Activated naive CD8-positive, alpha-beta T cell treated with anti-CD3 and anti-CD28 coated beads, Interleukin-2, amount 50 U/mL, for 16 hours (primary cell): ENCODE measurements around the gene KRT26.

Source experiments
- DNase-seq: peaks from one replicate; pipeline ENCODE4 v3.0.0-alpha.2; 2020; ENCODE audit warnings: low read depth, low spot score

The KRT26 gene

GRCh38 chr17:40730970-40731369 is 41.0 kb downstream of the KRT26 start:
- no peak for DNase-seq

- no peak for DNase-seq
Measured at GRCh38 chr17:40727447-40728231, 44.4 kb downstream of the KRT26 start.

- no peak for DNase-seq
Measured at GRCh38 chr17:40726919-40727318, 45.1 kb downstream of the KRT26 start.

- no peak for DNase-seq
Measured at GRCh38 chr17:40724656-40725055, 47.3 kb downstream of the KRT26 start.

GRCh38 chr17:40722241-40722640 is 49.8 kb downstream of the KRT26 start:
- DNase-seq: no peak

- no peak for DNase-seq
Measured at GRCh38 chr17:40720899-40721298, 51.1 kb downstream of the KRT26 start.

GRCh38 chr17:40718930-40719329 is 53.1 kb downstream of the KRT26 start:
- DNase-seq: no peak

GRCh38 chr17:40717776-40718175 is 54.2 kb downstream of the KRT26 start:
- DNase-seq: no peak
